ENCODE results near the gene FAM222B. TPM values are rescaled to one million over a fixed set of nuclear protein-coding genes. Genes with fewer than 3 reads are reported as not detected.

The FAM222B gene
- polyA plus RNA-seq, 1 donor from 2014 or later: 6.4 TPM

- TF ChIP-seq RAD21 (conservative IDR thresholded peaks at IDR 0.05) (no peak), POLR2AphosphoS5 (IDR thresholded peaks at IDR 0.05) (peak; percentile 35), TAF1 (IDR thresholded peaks at IDR 0.05; ENCODE audit: low read depth) (no peak), MXI1 (conservative IDR thresholded peaks at IDR 0.05; ENCODE audit: poor library complexity, severe bottlenecking) (no peak), EP300 (conservative IDR thresholded peaks at IDR 0.05; ENCODE audit: poor library complexity, severe bottlenecking) (no peak)
- H3F3A ChIP-seq (ENCODE audit: insufficient read depth, low read length, poor library complexity, severe bottlenecking): no peaks in the 10 kb centered on the region
- peaks cover 21% of the 10 kb centered on the region for H3K36me3 ChIP-seq (ENCODE audit: insufficient read depth, low read length)
- no peaks in the 10 kb centered on the region for H3K9me3 ChIP-seq (ENCODE audit: low read length)
- no peak overlapping the region for H2AFZ ChIP-seq (ENCODE audit: low read depth, low read length)
- H3K4me3 ChIP-seq (ENCODE audit: low read length): no peak overlapping the region
- H3K9ac ChIP-seq (ENCODE audit: low read length): no peak overlapping the region
- H4K20me1 ChIP-seq (ENCODE audit: insufficient read depth): peaks cover 16% of the 10 kb centered on the region
- H3K27ac ChIP-seq (ENCODE audit: low read length): no peak overlapping the region
- H3K27me3 ChIP-seq (ENCODE audit: insufficient read depth, low read depth, low read length): no peaks in the 10 kb centered on the region
- no peak overlapping the region for H3K4me2 ChIP-seq (ENCODE audit: low read length)
- peaks cover 15% of the 10 kb centered on the region for H3K79me2 ChIP-seq (replicated peaks; ENCODE audit: insufficient read depth, low read length)
- no peaks in the 10 kb centered on the region for H3K9me2 ChIP-seq (ENCODE audit: insufficient read depth, low read length)
Measured at GRCh38 chr17:28751600-28752366, 90.8 kb downstream of the FAM222B start.

- H3K36me3 ChIP-seq (ENCODE audit: insufficient read depth, low read length): peaks cover 22% of the 10 kb centered on the region
- H3K4me3 ChIP-seq (ENCODE audit: low read length): peak overlapping the region; percentile 39
- H3K9ac ChIP-seq (ENCODE audit: low read length): peak overlapping the region; percentile 56
Measured at GRCh38 chr17:28750178-28751047, 92.2 kb downstream of the FAM222B start.

More at GRCh38 chr17:28750178-28751047, 92.2 kb downstream of the FAM222B start:
- Histone ChIP-seq H3K79me2 (replicated peaks; ENCODE audit: insufficient read depth, low read length) (peaks cover 28% of the 10 kb centered on the region), H3F3A (ENCODE audit: insufficient read depth, low read length, poor library complexity, severe bottlenecking) (peaks cover 4% of the 10 kb centered on the region), H2AFZ (ENCODE audit: low read depth, low read length) (no peak overlapping the region), H3K4me2 (ENCODE audit: low read length) (no peak overlapping the region), H3K27ac (ENCODE audit: low read length) (peak overlapping the region; percentile 59), H3K27me3 (ENCODE audit: insufficient read depth, low read depth, low read length) (no peaks in the 10 kb centered on the region), H4K20me1 (ENCODE audit: insufficient read depth) (peaks cover 28% of the 10 kb centered on the region), H3K9me3 (ENCODE audit: low read length) (no peaks in the 10 kb centered on the region), H3K9me2 (ENCODE audit: insufficient read depth, low read length) (no peaks in the 10 kb centered on the region)
- TF ChIP-seq EZH2 (IDR thresholded peaks at IDR 0.05; ENCODE audit: borderline replicate concordance, insufficient read depth, low read length, poor library complexity, severe bottlenecking) (no peak), SMC3 (conservative IDR thresholded peaks at IDR 0.05; ENCODE audit: poor library complexity) (peak; percentile 89), MXI1 (conservative IDR thresholded peaks at IDR 0.05; ENCODE audit: poor library complexity, severe bottlenecking) (peak; percentile 18), REST (IDR thresholded peaks at IDR 0.05; ENCODE audit: borderline replicate concordance) (no peak), TAF1 (IDR thresholded peaks at IDR 0.05; ENCODE audit: low read depth) (no peak), EP300 (conservative IDR thresholded peaks at IDR 0.05; ENCODE audit: poor library complexity, severe bottlenecking) (peak; percentile 26), CTCF (IDR thresholded peaks at IDR 0.05; ENCODE audit: poor library complexity, severe bottlenecking) (peak; percentile 100), POLR2AphosphoS5 (IDR thresholded peaks at IDR 0.05) (peak; percentile 75), RAD21 (conservative IDR thresholded peaks at IDR 0.05) (peak; percentile 75)
